Stimulated activated CD4-positive, alpha-beta T cell treated with anti-CD3 and anti-CD28 coated beads, Interleukin-4, amount 100 ng/mL, for 24 hours (primary cell): ENCODE measurements around the gene SLC9A5.

Experiments
- DNase-seq: peaks from one replicate; pipeline ENCODE4 v3.0.0-alpha.2; 2020

Gene SLC9A5

DNA sequence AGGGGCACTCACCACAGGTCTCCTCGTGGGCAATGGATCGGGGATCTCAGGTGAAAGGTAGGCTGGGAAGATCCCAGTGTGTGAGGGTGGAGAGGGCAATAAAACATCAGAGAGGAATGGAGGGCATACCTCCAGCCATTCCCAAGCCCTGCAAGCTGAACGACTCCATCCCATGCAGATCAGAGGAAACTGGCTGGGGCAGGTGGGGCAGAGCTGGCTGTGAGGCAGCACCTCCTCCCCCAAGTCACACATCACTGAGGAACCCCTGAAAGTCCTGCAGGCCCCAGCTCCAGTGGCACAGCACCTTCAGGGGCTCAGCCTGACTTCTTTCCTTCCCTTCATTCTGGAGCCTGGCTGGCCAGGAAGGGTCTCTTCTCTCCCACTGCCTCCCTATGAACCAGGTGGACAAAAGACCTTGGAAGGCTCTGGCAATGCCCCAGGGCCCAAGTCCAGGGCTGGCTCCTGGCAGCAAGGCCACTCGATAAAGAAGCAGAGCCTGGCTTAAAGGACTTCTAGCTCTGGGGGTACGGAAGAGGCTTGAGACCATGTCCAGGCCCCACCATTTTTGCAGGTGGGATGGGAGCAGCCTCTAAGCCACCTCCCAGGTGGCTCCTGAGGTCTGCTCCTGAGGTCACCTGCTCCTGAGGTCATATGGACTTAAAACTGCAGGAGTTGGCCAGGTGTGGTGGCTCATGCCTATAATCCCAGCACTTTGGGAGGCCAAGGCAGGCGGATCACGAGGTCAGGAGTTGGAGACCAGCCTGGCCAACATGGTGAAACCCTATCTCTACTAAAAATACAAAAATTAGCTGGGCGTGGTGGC, 35.4 kb upstream of the SLC9A5 start:
- no peak for DNase-seq

DNA sequence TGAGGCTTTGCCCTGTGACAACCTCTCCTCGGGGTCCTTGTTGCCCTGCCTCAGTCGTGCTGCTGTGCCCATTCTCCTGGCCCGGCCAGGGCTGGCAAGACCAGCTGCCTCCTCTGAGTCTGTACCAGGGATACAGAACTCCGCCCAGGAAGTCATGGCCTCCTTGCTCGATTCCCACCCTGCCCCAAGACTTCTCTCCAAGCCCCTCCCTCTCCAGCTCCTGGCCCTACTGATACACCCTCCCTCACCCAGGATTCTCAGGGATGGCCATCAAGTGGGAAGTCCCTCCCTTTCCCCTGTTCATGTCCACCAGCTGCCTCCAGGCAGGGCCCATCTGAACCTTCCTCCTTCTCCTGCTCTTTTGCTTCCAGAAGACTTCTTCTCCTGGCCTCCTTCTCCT, 33.1 kb upstream of the SLC9A5 start:
- no peak for DNase-seq

- DNase-seq: no peak
Observed at GRCh38 chr16:67216612-67217490, 31.9 kb upstream of the SLC9A5 start.

- DNase-seq: no peak
Observed at GRCh38 chr16:67223992-67224391, 24.8 kb upstream of the SLC9A5 start.

DNA sequence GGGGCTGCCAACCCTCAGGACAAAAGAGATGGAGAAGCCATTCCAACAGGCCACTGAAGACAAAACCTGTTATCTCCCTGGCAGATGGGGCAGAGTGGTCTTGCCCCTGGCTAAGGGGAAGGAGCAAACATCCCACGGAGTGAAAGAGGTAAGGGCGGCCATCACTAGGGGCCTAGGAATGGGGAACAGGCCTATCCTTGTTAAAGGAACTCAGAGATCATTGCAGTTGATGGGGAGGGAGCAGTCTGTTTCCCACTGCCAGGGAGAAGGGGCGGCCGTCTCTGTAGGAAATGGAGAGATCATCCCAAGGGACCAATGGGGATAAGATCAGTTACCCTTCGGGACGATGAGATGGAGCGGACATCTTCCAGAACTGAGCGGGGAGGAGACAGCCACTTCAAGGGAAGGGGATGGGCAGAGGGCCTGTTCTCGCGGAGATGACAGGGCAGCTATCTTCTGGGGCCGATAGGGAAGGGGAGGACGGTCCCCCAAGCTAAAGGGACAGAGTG, 22.4 kb upstream of the SLC9A5 start:
- no peak for DNase-seq

- peak; percentile 98 for DNase-seq
Observed at GRCh38 chr16:67226804-67227566, 21.8 kb upstream of the SLC9A5 start, which contains the start of gene TMEM208. Gene TMEM208, plus strand, starts transcription at chr16:67227130. Its CDS starts 89 bp downstream, at chr16:67227219.

GRCh38 chr16:67227567-67227921, 21.2 kb upstream of the SLC9A5 start:
- DNase-seq: no peak

- no peak for DNase-seq
Observed at GRCh38 chr16:67228034-67228785, 20.6 kb upstream of the SLC9A5 start.

DNA sequence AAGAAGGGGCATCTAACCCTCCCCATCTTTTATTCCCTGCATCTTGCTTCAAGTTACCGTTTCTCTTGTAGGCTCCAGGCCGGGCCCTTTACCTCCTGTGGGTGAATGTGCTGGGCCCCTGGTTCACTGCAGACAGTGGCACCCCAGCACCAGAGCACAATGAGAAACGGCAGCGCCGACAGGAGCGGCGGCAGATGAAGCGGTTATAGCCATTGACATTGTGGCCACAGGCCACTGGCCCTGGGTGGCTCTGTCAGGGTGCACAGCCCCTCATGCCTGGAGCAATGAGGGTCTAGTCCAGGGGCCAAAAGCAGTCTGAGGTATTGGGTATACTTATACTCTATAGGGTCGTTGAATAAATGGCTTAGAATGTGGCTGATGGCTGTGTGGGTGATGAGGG, 19.9 kb upstream of the SLC9A5 start:
- DNase-seq: no peak

DNA sequence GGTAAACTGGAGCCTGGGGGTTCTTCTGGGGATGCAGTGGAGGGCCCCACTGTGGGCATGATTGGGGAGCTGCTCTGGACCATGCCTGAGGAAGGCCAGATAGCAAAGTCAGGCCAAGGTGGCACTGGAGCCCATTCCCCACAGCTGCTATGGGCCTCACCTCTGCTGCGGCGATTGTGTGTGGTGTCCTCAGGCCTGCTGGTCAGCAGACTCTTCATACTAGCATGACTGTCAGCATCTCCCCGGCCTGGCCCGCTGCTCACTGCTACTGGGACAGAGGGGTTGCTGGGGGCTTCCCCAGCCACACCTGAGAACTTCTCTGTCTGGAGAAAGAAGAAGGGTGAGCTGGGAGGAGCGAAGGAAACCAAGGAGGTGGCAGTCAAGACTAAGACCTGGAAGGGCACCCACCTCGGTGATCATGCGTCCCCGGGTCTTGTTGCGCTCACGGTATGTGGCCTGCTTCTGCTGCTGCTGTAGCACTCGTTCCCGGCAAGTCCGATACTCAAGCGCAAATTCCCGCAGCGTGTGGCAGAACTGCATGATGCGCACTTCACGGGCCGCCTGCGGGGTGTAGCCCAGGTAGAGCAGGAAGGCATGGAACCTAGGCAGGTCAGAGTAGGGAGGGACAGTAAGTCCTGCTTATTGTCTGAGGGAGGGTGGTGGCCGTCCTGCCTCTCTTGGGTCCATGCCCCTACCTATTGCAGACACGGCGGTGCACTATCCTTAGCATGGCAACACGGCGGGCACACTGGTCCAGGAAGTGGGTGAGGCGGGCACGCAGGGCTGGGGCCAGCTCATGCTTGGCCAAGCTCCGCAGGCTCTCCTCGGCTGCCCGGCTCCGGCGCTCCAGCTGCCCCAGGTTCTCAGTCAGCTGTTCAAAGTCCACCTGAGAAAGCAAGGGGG, 18.6 kb upstream of the SLC9A5 start:
- DNase-seq: no peak

DNA sequence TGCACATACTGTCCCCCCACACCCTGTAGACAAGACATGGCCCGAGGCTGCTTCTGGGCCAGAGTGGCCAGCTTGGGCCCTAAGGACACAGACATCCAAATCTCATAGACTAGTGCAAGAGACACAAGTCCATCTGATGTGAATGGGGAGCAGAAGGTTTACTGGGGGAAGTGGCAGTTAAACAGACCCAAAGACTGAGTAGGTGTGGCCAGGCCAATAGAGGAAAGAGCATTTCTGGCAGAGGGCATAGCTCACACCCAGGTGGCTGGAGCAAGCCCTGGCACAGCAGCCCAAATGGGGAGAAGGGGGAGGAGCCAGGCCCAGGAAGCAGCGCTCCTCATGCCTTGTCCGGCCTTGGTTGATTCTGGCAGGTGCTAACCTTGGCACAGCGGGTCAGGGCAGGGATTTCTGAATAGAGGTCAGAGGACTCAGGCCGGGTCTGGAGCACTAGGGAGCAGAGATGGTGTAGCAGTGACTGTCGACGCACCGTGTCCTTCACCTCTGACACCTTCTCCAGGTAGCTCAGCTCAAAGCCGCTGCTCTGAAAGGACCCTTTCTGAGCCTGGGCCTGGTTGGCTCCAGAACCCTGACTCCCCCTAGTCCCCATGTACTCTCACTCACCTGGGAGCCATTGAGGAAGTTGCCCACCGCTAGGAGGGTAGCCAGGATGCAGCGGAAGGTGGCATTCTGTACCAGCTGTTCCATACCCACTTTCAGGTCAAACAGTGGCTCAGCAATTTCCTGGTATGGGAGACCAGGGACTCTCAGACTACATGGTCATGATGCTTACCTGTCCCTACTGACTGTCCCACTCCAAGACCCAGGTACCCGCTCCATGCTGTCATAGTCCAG, 17.7 kb upstream of the SLC9A5 start:
- no peak for DNase-seq

- no peak for DNase-seq
Observed at GRCh38 chr16:67233596-67233995, 15.2 kb upstream of the SLC9A5 start.

- DNase-seq: no peak
Observed at GRCh38 chr16:67234180-67234597, 14.6 kb upstream of the SLC9A5 start.

DNA sequence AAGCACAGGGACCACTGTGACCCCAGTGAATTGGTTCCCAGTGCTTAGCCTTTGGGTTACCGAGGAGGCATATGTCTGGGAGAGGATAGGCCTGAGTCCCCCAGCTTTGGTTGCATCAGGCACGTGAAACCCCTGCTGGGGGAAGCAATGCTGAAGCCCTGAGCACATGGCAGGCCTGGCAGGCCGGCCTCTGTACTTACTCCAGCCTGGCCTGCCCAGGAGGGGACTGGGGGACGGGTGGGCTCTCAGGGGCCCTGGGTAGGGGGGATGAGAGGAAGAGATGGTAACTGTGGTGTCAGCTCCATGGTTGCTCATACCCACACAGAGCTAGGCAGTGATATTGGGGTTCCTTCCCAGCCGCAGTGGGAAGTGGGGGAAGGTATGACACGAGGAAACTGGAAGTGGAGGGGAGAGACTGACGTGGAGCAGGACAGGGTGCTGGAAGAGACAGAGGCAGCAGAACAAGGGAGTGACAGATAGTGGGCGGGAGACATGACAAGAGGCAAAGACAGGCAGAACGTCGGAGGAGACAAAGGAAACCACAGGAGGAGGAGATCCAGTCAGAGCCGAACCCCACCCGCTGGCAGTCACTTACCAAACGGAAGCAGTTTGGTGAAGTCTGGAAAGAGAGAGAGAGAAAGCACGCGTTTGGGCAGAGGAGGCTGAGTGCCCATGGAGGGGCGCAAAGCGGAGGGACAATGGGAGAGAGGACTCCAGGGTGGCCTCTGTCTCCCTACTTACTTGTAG, 12.8 kb upstream of the SLC9A5 start:
- DNase-seq: peak; percentile 65

GRCh38 chr16:67236563-67237395, 12.0 kb upstream of the SLC9A5 start:
- peak; percentile 80 for DNase-seq

DNA sequence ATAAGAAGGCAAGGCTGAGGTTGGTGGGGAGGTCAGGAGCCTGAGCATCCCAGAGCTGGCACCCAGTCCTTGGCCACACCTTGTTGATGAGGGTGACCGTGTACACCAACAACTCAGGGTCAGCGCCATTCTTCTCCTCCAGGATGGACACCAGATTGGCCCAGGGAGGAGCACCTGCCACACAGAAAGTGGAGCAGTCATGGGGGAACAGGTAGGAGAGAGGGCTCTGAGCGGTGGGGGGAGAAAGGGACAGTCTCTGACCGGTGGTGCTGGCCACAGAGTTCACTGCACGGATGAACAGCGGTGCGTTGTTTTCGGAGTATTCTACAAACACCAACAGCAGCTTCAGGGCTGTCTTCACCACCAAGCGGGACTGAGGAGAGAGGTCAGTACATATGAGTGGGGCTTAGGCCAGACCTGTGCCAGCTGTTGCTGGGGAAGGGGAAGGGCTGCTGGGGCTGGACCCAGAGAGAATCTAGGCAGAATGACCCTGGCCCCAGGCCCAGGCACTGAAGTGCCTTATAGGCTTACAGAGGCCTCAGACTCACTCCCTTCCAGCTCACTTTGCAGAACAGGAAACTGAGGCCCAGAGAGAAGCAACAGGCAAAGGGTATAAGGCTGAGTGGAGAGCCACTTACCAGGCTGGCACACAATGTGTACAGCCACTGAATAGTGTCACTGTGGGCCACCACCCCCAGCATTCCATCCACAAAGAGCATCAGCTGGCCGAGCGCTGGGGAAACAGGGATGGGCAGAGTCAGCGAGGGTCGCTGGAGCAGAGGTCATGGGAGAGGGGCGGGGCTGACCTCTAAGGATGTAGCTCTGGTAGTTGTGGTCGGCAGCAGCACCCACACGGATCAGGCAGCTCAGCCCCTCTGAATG, 11.1 kb upstream of the SLC9A5 start:
- DNase-seq: no peak

DNA sequence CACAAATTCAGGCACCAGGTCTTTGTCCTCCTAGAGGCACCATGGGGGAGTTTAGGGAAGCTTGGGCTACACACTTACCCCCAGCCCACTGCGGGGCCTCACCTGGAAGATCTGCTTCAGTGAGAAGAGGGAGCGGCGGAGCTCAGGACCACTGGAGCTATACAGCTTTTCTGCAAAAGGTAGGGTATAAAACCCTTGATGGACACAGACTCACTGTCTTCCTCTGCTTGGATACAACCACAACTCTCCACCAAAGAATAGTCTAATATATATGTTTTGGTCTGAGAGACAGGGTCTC, 10.6 kb upstream of the SLC9A5 start:
- DNase-seq: no peak
